Embryonic facial prominence (tissue), 1 donor: ENCODE results near the gene ABLIM2.

Experiments used
- DNase-seq: peaks from one replicate; pipeline ENCODE4 v3.0.0-alpha.2; 2016; ENCODE audit errors: extremely low spot score

ABLIM2 gene

DNA sequence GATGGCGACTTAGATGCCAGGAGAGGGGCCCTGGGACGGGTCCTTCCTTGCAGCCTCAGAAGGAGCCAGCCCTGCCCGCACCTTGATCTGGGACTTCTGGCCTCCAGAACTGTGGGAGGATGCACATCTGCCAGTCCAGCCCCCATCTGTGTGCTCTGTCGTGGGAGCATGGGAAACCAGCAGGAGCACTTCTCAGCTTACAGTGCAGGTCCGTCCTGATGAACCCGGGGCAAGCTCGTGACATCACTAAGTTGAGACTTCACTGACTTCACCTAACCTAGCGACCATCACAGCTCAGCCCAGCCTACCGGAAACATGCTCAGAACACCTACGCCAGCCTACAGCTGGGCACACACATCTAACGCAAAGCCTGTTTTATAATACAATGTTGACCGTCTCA, 38.1 kb downstream of the ABLIM2 start:
- no peak for DNase-seq

DNA sequence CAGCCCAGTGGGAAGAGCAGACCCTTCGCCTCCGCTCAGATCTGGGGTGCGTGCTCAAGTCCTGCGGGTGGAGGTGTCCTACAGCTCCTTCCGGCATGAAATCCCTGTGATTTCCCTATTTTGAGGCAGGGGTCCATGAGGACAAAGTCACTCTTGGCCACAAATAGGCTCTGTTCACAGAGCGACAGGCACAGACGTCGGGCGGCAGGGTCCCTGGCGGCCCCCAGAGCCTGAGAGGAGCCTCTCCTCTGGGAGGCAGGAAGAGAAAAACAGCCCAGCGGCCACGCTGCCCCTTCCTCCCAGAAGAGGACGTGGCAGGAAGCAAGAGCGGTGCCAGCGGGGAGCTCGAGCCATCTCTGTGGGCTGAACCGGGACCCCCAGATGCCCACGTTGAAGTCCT, 38.7 kb downstream of the ABLIM2 start:
- DNase-seq, result no peak

DNA sequence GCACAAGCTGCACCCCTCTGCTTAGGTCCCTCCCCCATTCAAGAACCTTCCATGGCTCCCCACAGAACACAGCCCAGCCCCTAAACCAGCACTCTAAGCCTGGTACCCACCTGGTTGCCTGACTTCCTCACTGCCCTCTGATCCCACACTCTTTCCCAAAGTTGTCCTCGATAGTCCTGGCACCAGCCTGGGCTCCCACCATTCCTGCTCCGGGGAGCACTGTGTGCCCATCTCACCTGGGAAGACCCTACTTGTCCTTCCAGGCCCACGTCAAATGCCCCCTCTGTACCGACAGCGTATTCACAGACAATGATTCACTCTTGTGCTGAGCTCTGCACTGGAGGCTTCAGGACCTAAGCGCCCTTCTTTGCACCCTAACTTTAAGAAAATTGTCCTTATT, 40.1 kb downstream of the ABLIM2 start:
- DNase-seq, result no peak

DNA sequence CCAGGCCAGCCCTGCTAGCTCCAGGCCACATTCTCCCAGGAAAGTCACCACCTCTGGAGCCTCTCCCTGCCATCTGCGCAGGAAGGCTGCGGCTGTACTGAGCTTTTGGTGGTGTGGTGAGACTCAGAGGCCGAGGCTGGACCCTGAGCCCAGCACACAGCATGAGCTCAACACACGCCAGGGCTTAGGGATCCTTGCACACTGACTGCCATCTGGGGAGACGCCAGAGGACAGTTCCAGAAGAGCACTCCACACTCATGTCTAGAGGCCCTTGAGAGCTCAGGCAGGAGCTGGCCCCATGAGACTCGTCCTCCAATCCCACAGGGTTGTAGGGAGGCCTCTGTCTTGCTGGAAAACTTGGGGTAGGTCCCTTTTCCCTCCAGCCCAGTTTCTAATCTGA, 40.6 kb downstream of the ABLIM2 start:
- no peak for DNase-seq

DNA sequence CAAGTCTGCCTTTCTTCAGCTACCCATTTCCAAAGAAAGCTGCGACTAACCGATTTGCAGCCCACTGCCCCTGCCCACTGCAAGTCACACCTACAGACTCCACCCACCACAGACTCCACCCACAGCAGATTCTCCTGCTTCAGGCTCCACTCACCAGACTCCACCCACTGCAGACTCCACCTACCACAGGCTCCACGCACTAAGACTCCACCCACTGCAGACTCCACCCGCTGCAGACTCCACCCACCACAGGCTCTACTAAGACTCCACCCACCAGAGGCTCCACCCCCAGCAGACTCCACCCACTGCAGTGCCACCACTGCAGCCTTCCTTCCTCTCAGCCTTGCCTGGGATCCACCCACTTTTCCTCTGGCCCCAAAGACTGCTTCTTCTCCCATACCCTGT, 41.3 kb downstream of the ABLIM2 start:
- no peak for DNase-seq

DNA sequence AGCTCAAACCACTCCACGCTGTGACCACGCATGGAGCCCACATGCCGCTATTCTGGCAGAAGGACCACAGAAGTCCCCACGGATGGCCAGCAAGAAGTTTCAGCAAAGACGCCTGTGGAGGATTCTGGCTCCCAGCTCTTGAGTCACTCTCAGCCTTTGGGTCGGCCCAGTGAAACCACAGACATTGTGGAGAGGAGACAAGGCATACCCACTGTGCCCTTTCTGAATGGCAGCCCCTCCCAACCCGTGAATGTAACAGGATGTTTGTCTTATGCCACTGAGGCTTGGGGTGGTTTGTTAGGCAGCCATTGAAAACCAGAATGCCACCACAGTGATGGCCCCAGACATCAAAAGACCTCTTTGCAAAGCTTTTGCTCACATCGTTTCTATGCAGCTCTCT, 42.7 kb downstream of the ABLIM2 start:
- no peak for DNase-seq

DNA sequence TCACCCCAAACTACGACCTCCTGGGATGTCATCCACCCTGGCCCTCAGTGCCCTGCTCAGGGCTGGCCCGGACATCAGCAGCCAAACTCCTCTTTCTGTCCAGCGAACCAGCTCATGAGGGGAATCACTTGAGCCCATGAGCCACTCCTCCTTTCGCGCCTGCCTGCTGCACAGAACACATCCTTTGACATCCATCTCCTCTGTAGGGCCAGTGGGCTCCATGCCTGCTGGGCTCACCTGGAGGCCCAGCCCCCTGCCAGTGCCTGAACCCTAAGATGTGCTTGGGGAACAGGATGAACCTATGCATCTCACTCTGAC, 43.5 kb downstream of the ABLIM2 start:
- no peak for DNase-seq

DNA sequence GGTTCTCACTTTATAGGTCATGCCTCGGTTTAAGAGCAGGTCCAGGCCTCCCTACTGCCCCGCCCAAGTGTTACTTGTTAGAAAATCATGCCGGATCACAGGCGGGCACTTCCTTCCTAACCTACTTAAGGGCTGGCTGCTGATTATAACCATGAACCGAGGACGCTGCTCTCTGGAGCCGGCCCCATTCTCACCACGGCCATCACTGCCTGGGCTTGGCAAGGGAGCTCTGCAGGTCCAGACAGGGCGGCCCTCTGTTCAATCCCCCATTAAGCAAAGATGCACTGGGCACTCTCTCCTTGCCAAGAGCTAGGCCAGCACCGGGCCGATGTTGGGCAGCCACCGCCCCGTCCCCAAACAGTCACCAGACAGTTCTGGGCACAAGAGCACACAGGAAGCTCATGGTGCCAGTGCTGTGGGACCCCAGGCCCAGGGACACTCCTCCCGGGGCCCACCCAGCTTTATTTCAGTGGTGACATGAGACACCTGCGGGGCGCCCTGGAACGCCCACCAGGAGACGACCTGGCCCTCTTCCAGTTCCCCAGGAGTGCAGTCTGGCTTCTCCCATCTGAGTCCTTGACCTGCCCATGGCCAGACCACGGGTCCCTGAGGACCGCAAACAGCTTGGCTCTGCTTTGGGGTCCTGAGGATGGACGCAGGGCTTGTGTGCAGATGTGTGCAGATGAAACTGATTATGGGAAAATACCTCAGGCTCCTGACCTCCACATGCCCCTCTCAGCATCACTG, 44.0 kb downstream of the ABLIM2 start:
- no peak for DNase-seq

DNA sequence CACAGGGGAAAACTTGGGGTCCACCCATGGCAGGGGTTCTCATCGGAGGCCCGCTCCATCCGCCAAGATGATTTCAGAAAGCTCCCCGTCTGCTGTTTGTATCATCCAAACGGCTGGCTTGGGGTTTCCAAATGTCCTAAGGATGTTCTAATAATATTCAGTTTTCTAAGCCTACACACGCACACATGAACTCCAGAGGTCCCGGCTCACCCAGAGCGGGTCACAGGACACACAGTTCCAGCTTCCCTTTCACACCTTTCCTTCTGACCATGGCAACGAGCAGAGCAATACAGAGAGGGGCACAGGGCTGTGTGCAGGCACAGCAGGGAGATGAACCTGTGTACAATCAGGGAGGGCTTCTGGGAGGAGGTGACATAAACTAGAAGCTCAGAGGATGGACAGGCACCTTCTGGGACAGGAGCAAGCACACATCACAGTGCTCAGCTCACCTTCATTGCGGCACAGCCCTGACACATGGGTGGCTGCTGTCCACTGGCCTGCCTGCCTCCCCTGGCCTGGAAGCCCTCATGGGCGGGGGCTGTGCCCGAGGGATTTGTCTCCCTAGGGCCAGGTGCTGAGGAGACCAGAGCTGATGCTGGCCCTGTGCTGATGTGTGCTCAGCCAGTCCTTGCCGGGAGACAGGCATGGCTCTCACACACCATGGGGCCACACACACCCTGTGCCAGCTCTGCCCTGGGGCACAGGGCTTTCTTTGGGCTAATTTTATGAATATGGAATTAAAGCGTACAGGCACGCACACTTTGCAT, 44.8 kb downstream of the ABLIM2 start:
- no peak for DNase-seq

DNA sequence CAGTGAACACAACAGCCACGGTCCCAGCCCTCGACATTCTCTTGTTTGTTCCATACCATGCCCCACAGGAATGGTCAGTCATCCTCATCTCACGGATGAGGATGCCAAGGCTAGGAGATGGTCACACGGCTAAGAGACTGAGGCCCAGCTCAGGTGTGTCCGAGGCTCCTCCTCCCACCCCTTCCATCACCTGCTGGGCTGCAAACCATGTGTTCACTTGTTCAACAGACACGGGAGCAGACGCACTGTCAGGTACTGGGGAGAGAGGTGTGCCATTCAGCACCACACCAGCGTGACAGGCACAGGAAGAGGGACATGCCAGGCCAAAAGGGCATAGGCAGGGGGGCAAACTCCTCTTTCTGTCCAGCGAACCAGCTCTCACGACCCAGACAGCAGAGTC, 45.9 kb downstream of the ABLIM2 start:
- DNase-seq, result no peak

DNA sequence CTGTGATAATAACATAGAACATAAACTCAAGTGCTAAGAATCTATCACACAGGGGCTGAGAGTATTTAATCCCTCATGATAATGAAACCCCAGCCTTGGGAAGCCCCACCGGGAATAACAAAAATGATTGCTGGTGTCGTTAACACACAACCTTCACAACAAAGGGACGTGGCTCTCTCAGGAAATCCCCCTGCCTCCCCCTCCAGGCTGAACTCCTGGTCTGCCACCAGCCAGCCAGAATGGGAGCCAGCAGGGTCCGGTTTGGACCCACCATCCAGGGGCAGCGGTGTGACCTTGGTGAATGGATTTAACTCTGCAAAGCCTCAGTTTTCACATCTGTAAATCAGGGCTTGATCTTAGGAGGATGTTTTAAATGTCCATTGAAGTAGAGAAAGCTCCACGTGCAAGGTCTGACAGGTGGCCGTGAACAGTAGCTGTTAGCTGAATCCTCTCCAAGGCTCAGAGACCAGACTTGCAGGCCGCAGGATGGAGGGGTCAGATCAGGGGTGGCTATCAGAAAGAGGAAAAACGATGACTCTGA, 46.5 kb downstream of the ABLIM2 start:
- DNase-seq, result no peak

DNA sequence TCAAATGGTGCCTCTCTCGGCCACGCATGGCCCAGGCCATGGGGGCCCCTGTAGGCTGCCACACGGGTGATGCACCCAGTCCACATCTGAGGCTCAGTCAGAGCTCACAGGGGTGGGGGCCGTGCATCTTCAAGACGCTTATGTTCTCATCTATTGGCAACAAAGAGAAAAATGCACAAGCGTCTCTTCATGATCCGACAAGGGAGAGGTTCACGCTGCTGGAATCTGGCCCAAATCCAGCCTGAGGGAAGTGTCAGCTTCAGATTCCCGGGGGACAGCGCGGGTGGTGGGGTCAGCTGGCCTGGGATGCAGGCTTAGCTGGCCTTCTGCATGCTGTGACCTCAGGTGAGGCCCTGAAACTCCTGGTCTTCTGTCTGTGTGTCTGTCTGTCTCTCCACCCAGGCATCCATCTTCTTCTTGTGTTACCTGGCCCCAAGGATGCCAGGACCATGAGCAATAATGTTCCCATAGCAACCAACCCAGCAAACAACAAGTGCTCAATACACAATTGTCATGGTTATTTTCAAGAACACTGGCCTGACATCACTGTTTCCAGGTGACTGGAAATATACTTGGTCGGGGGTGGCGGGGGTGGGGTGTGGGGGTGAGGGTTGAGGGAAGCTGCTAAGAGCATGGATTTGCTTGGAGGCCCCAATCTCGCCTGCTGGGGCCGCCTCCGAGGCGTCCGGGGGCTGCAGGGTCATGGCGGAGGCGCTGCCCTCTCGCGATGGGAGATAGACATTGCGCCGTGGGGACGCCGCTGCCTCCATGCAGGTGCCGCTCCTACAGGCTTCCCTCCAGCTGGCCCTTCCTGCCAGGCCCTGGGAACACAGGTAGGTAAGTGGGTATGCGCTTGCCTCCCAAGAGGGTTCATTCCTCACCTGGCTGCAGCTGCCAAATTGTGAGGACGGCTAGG, 48.3 kb downstream of the ABLIM2 start:
- DNase-seq, result no peak

DNA sequence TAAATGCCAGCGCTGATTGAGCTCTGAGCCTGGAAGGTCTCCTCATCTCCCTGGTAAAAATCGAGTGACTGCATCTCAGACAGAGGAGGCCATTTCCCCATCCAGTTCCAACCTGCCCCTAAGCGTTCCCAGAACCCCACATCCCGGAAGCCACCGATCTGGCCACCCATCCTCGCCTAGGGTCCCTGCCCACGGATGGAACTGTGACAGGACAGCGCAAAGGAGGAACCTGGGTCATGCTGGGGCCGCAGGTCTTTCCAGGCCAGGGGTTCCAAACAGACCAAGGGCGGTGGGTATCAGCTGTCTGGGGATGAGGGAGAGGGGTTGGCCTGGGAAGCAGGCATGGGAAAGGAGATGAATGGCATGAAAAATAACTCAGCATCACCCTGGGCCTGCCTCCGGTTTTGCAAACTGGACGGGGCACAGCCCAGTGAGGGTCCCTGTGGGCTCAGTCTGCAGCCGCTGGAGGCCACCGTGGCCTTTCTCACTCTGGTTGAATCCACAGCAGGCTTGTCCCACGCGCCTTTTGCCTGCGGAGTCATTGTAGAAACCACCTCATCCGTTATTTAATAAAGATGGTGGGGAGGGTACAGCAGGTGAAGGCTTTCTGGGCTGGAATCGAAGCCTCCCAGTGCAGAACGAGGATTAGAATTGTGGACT, 49.1 kb downstream of the ABLIM2 start:
- DNase-seq, result no peak

DNA sequence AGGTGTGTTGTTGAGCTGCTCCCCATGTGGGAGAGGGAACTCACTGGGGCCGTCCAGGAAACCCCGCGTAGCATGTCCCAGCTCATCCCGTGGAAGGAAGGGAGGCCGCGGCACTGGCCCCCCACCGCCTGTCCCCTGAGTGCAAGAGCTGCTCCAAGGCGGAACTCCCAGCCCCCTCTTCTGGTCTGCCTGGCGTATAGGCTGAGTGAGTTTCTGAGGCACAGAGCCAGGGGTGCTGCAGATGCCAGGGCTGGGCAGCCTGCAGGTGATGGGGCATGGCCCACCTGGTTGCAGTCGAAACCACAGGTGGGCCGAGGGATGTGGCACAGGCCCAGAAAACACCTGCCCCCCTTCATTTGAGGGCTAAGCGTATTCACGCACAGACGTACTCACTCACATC, 49.6 kb downstream of the ABLIM2 start:
- DNase-seq, result no peak

DNA sequence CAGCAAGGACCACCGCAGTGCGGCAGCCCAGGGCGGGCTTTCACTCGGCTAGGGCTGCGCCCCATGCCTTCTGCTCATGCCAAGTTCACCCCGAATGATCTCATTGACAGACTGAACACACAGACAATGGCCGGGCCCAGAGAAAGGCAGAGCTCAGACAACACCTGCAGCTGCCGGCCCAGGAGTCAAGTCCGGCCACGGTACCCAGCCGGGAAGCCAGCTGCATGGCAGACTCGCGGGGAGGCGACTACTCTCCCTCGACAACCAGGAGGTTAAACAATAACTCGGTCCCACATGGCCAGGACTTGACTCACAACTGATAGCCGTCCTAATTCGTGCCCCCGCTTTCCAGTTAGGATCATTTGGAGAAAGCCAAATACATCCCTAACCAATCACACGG, 50.4 kb downstream of the ABLIM2 start:
- DNase-seq, result no peak

DNA sequence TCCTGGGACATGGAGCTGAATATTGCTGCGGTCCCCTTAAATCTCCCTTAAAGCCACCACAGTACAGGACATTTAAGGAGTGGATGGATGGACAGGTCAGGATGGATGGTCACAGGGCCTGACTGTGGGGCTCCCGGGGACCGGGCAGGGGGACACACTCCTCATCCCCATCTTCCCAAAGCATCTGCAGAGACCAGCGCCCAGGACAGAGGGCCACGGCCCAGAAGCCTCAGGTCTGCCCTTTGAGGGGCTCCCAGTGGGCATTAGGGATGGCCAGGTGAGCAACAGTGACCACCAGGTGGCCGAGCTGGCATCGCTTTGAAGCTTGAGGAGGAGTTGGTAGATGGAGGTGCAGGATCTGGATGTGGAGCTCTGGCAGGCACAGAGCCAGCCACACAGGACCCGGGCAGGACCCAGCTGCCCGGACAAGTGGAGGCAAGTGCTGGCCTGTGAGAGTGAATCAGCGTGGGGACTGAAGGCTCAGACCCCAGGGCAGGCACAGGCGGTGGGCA, 51.4 kb downstream of the ABLIM2 start:
- DNase-seq, result no peak

DNA sequence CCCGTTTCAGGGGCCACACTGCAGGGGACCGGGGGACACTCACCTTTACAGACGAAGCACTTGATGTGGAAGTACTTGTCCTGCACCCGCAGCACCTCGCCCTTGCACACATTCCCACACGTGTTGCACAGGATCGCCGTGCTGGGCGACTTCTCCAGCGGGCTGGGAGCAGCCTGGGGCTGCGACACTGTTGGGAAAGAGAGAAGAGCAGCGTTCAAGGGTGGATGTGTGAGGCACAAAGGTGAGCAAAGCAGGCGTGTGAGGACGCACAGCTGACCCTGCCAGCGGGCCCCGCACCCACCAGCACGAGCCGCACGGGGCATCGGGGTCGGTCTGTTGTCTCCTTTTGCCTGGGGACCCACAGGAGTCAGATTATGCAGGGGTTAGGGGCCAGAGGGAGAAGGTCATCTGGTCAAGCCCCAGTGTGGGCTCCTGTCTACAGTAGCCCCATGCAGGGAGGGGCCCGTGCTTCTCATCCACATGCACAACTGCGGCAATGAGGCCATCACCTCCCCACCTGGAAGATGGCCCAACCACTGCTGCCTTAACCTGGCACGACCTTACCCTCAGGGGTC, 52.1 kb downstream of the ABLIM2 start:
- DNase-seq, result no peak

DNA sequence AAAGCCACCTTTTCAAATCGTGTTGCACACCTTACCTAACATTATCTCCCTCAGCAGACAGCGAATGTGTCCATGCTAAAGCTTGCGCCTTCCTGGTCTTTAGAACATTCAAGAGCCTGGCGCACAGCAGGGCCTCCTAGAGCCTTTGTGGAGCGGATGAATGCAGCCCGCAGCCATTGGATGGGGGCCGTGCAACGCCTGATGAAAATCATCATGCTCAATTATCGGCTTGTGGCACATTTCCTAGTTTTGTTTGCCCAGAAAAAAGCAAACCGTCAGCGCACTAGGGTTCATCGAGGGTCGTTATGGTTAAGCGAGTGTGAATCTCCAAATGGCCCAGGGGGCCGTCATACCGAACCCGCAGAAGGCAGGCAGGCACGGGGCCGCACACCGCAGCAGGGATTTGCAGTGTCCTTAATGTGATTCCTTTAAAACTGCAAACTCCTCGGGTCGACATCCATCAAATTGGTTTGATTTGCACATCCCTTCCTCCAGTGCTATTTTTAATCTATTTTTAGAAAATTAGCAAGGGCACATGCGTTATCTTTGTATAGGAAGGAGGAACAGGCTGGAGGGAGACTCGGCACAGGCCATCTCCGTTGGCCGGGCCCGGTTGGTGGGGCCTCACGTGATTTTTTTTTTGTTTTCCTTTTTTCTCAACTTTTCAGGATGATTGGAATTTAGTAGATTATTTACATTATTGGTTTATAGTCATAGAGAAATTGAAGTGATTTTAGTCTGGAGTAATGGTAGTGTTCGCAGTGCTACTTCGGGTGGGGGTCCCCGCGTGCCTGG, 53.1 kb downstream of the ABLIM2 start:
- no peak for DNase-seq

DNA sequence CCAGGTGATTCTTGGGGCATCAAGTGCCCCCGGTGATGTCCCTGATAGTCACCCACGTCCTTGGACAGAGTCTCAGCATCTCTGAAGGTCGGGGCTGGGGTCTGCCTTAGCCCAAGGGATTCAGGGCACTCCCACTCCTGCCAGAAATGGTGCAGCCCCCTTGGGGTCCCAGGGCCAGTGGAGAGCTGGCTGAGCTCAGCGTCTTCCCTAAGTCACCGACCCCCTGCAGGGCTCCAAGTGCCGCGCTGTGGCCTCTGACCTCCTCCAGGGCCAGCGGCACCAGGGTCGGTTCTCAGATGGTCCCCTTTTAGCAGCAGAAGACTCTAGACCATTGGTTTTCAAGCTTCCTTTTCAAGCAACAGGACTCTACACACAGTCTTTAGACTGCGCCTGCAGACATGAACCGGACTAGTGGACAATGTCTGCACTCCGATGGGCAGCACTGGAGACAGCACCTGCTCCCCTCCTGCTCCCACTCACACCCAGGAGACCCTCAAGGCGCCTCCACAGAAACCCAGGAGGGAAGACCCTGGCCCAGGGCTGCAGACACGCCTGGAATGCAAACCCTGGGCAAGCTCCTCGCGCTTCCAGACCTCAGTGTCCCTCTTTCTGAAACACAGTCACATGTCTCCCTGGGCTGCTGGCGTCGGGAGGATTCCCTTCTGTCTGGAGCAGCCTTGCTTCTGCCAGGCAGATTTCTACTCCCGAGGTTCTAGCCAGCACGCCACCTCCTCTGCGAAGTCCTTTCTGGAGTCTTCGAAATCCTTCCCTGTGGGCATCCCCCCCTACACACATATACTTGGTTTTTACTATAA, 53.9 kb downstream of the ABLIM2 start:
- no peak for DNase-seq
